B cell (primary cell): Measurements from ENCODE around the gene LPCAT3. TPM values are rescaled to one million over a fixed set of nuclear protein-coding genes. Genes with fewer than 3 reads are reported as not detected.

Experiments used
- ATAC-seq: fragments of 200-7000 bp; cut with Tn5 transposase; one replicate; pipeline ENCODE4 v1.10.0; 2021; ENCODE audit warnings: low read depth, mild to moderate bottlenecking, moderate number of reproducible peaks, moderate library complexity
- CTCF ChIA-PET: fragments of 350-600 bp; sonication (Branson Sonifier 250); formaldehyde crosslinking; loops from one replicate; lab custom pipeline; 2021; ENCODE audit warnings: antibody characterized with exemption, inconsistent platforms; lab: Charles Lee
- POLR2A ChIA-PET: fragments of 350-600 bp; sonication (Branson Sonifier 250); formaldehyde crosslinking; loops from one replicate; lab custom pipeline; 2021; ENCODE audit warnings: antibody characterized with exemption; lab: Charles Lee
- DNase-seq: peaks from one replicate; pipeline ENCODE4 v3.0.0; 2013
- H2AFZ ChIP-seq: 2 replicates; pipeline ENCODE4 v1.6.1; 2012; ENCODE audit warnings: mild to moderate bottlenecking, low read depth, low read length; ENCODE audit not compliant: insufficient read depth, poor library complexity, severe bottlenecking
- H3K27ac ChIP-seq, 2 donors: 1 replicate in 1 of 2; 2 replicates in 1 of 2; pipeline ENCODE4 v1.5.1; 2012 to 2013; ENCODE audit warnings: low read length in 2 of 2, mild to moderate bottlenecking in 2 of 2, moderate library complexity in 1 of 2
- H3K27me3 ChIP-seq, 4 experiments: fragments of 200-600 bp in 1 of 4; sonication (generic) in 1 of 4; replicated peaks in 1 of 4; 1 replicate in 2 of 4; 2 replicates in 2 of 4; pipeline versions ENCODE4 v1.6.1 to v1.7.0; 2013 to 2016; ENCODE audit warnings: low read length in 3 of 4, mild to moderate bottlenecking in 2 of 4, mixed read lengths in 1 of 4, moderate library complexity in 1 of 4; ENCODE audit not compliant: insufficient read depth in 4 of 4, control insufficient read depth in 3 of 4; ENCODE audit errors: control extremely low read depth in 1 of 4
- H3K36me3 ChIP-seq, 2 experiments: replicated peaks in 1 of 2; 1 replicate in 1 of 2; 2 replicates in 1 of 2; pipeline versions ENCODE4 v1.6.1 to v1.7.1; 2013; ENCODE audit warnings: low read length in 1 of 2; ENCODE audit not compliant: insufficient read depth in 2 of 2, control insufficient read depth in 1 of 2; ENCODE audit errors: control extremely low read depth in 1 of 2, extremely low read depth in 1 of 2
- H3K4me1 ChIP-seq, 2 donors: fragments of 200-600 bp in 1 of 2; sonication (generic) in 1 of 2; 1 replicate in 1 of 2; 2 replicates in 1 of 2; pipeline versions ENCODE4 v1.5.1 to v1.6.1; 2013 to 2017; ENCODE audit warnings: low read length in 2 of 2; ENCODE audit not compliant: control insufficient read depth in 2 of 2, insufficient read depth in 2 of 2
- H3K4me2 ChIP-seq: replicated peaks from 2 replicates; pipeline ENCODE3; 2012; ENCODE audit warnings: mild to moderate bottlenecking, low read depth, low read length; ENCODE audit not compliant: poor library complexity, severe bottlenecking
- H3K4me3 ChIP-seq, 5 experiments: fragments of 200-600 bp in 1 of 5; sonication (generic) in 1 of 5; 1 replicate in 3 of 5; 2 replicates in 2 of 5; pipeline versions ENCODE4 v1.5.1 to v1.7.0; 2011 to 2016; ENCODE audit warnings: low read length in 4 of 5, mild to moderate bottlenecking in 4 of 5, low read depth in 2 of 5, control low read depth in 1 of 5, moderate library complexity in 1 of 5; ENCODE audit not compliant: insufficient read depth in 1 of 5; ENCODE audit errors: control extremely low read depth in 1 of 5, extremely low read depth in 1 of 5
- H3K79me2 ChIP-seq: fragments of 200-600 bp; sonication (generic); one replicate; pipeline ENCODE4 v1.6.0; 2016; ENCODE audit warnings: low read length; ENCODE audit not compliant: control insufficient read depth, insufficient read depth
- H3K9ac ChIP-seq: fragments of 200-600 bp; sonication (generic); 2 replicates; pipeline ENCODE4 v1.6.1; 2017; ENCODE audit warnings: mild to moderate bottlenecking, low read length, moderate library complexity
- H3K9me3 ChIP-seq, 3 donors: one replicate each; pipeline versions ENCODE4 v1.6.1 to v1.7.1; 2013; ENCODE audit warnings: low read length in 2 of 3; ENCODE audit not compliant: control insufficient read depth in 2 of 3, insufficient read depth in 1 of 3; ENCODE audit errors: control extremely low read depth in 1 of 3
- H4K20me1 ChIP-seq: 2 replicates; pipeline ENCODE4 v1.6.0; 2012; ENCODE audit warnings: mild to moderate bottlenecking, low read length; ENCODE audit not compliant: insufficient read depth, control insufficient read depth, poor library complexity, severe bottlenecking
- H3K27ac Mint-ChIP-seq: one replicate; pipeline ENCODE4 v1.8.0; 2021; ENCODE audit warnings: mixed read lengths
- H3K27me3 Mint-ChIP-seq: one replicate; pipeline ENCODE4 v1.8.0; 2021; ENCODE audit warnings: mixed read lengths
- H3K4me1 Mint-ChIP-seq: one replicate; pipeline ENCODE4 v1.8.0; 2021; ENCODE audit warnings: mixed read lengths
- H3K4me3 Mint-ChIP-seq: one replicate; pipeline ENCODE4 v1.8.0; 2021; ENCODE audit warnings: mixed read lengths
- H3K9me3 Mint-ChIP-seq: one replicate; pipeline ENCODE4 v1.8.0; 2022; ENCODE audit warnings: mixed read lengths; ENCODE audit not compliant: insufficient read depth
- CTCF ChIP-seq: fragments of 200-600 bp; IDR thresholded peaks from one replicate; pipeline ENCODE4 v1.8.0; 2022; ENCODE audit warnings: antibody characterized with exemption, mild to moderate bottlenecking
- EZH2 ChIP-seq: IDR thresholded peaks from 2 replicates; pipeline ENCODE4 v1.6.1; 2012; ENCODE audit warnings: borderline replicate concordance, low read depth, mild to moderate bottlenecking, moderate library complexity, low read length; ENCODE audit not compliant: insufficient read depth, poor library complexity, severe bottlenecking
- WGBS: methylation state at CpG from one replicate; pipeline ENCODE4 v1.1.5; 2013; ENCODE audit warnings: missing lambda C conversion rate; ENCODE audit not compliant: insufficient coverage; 5-methylcytosine and 5-hydroxymethylcytosine counted together
- intact Hi-C: fragments of 100-400 bp; cut with micrococcal nuclease; formaldehyde crosslinking; loops from one replicate; pipeline ENCODE4 v1.10.0; 2022
- polyA plus RNA-seq: library from polyadenylated mRNA; depleted of rRNA; stranded (reverse); fragments of >200 nt; gene quantifications from 2 replicates; pipeline ENCODE4 v1.2.3, GENCODE V29; 2012
- total RNA-seq, 2 donors: library from RNA; stranded (reverse); fragments of 120-200 nt in 1 of 2; gene quantifications; 1 replicate in 1 of 2; 2 replicates in 1 of 2; pipeline versions ENCODE4 v1.2.3 to v1.2.4, GENCODE V29; 2013 to 2022

LPCAT3 gene
- total and polyA plus RNA-seq, 2 donors (not counting 1 experiment from before 2014, with no cell fraction given) = 17.6 to 26.2 TPM

GRCh38 chr12:6934110-6934509, 84.2 kb downstream of the LPCAT3 start:
- Histone ChIP-seq H3K9ac (no peak overlapping the region), H3K27me3 (no peaks in the 10 kb centered on the region), H3K4me1 (peaks cover 18 to 33% of the 10 kb centered on the region in 2 donors), H3K36me3 (peaks cover 0 to 16% of the 10 kb centered on the region in 2 experiments), H4K20me1 (no peaks in the 10 kb centered on the region), H3K9me3 (no peaks in the 10 kb centered on the region), H3K79me2 (peaks cover 20% of the 10 kb centered on the region), H3K27ac (peak overlapping the region in 1 of 2 donors; percentile 49), H3K4me2 (no peak overlapping the region), H2AFZ (no peak overlapping the region), H3K4me3 (no peak overlapping the region)
- no peaks in the 10 kb centered on the region for H3K9me3 Mint-ChIP-seq
- no peak overlapping the region for H3K4me3 Mint-ChIP-seq
- no peak overlapping the region for H3K27ac Mint-ChIP-seq
- intact Hi-C loops = no loop called here
- ATAC-seq (no peak), DNase-seq (no peak)
- WGBS = 87% methylated on average over 4 of the region's 8 CpGs
- peaks cover 42% of the 10 kb centered on the region for H3K4me1 Mint-ChIP-seq
- POLR2A ChIA-PET = interaction anchor here (1.4 to 4.4 kb wide), 2 partner anchors 8 to 18 kb away, joined by 3 to 37 read pairs; partner anchors contain the start of gene ATN1
- TF ChIP-seq EZH2 (no peak), CTCF (no peak)
- CTCF ChIA-PET = interaction anchor here (0.9 to 3.6 kb wide), 8 partner anchors 9 to 65 kb away, joined by 3 to 19 read pairs (median 5); partner anchors contain the start of genes C12orf57 and RNU7-1
- H3K27me3 Mint-ChIP-seq = no peaks in the 10 kb centered on the region

- H3K9me3 Mint-ChIP-seq = no peaks in the 10 kb centered on the region
- ChIA-PET CTCF (interaction anchor here (0.7 to 3.3 kb wide), 5 partner anchors 11 to 63 kb away, joined by 3 to 10 read pairs (median 5); partner anchors contain the start of genes C12orf57, RNU7-1 and SPSB2), POLR2A (no interaction called here)
- Histone ChIP-seq H3K79me2 (peaks cover 26% of the 10 kb centered on the region), H3K36me3 (peaks cover 0 to 16% of the 10 kb centered on the region in 2 experiments), H3K27ac (no peak overlapping the region), H3K4me3 (no peak overlapping the region), H3K27me3 (no peaks in the 10 kb centered on the region), H3K9ac (no peak overlapping the region), H3K4me1 (peaks cover 19 to 30% of the 10 kb centered on the region in 2 donors), H2AFZ (no peak overlapping the region), H3K4me2 (no peak overlapping the region), H4K20me1 (no peaks in the 10 kb centered on the region), H3K9me3 (no peaks in the 10 kb centered on the region)
- ATAC-seq (no peak), DNase-seq (no peak)
- no peaks in the 10 kb centered on the region for H3K27me3 Mint-ChIP-seq
- H3K4me1 Mint-ChIP-seq = peaks cover 40% of the 10 kb centered on the region
- intact Hi-C loops = no loop called here
- H3K4me3 Mint-ChIP-seq = no peak overlapping the region
- no peak for TF ChIP-seq EZH2
- no peak for TF ChIP-seq CTCF
- no CpG with 5 or more reads among the region's 1 CpG for WGBS
- H3K27ac Mint-ChIP-seq = peak overlapping the region; percentile 34
These were observed 85.5 kb downstream of the LPCAT3 start for GRCh38 chr12:6932766-6933165.
